Fibroblast of skin of right biceps (primary cell): Measurements from ENCODE around the gene TMEM131.
"Not testable (repeated sequence)": the region's sequence is repeated elsewhere in the genome, so short reads cannot be mapped to it uniquely, and the experiment has no call there.

Experiments
- DNase-seq: peaks from one replicate; pipeline ENCODE4 v3.0.0-alpha.2; 2013

The TMEM131 gene

DNA sequence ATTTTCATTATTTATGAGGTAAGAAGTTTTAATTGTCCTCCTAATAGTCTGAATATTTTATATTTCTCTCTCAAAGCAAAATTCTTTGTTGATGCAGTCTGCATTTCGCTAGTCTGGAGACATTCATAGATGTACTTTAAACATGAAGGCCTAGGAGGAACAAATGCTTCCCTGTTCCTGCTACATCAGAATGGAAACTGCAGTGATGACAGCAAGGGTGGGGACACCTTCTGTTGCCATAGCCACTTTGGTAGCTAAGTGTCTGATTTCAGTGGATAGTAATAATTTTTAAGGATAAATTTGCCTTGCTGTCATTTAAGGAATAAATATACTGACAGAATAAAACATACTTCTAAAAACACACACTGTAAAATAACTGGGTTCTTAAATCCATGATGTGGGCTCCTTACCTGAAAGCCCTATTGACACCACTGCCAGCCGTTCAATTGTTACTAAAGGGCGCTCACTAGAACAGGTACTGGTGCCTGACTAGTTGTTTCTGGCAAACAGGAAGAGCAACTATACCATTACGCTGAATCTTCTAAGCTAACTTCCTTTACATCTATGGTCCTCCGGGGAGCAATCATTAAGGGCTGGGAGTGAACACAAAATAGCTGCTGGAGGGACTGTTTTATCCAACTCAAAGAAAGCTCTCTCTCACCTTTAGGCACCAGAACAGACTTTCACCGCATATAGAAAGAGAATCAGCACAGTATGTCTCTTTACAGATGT, 88.2 kb downstream of the TMEM131 start:
- no peak for DNase-seq

DNA sequence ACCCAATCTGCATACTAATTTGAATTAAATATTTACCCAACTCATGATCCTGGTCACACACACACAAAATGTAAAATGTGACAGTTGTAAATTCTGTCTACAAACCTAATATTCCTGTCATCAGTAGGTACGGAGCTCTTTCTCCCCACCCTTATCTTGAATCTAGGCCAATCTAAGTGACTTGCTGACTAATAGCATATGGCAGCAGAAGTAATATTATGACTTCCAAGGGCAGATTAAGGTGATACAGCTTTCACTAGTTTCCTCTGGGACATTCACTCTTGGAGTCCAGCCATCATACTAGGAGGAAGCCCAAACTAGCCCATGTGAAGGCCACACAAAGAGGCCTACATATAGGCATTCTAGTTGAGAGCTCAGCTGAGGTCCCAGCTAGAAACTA, 89.4 kb downstream of the TMEM131 start:
- peak; percentile 14 for DNase-seq

DNA sequence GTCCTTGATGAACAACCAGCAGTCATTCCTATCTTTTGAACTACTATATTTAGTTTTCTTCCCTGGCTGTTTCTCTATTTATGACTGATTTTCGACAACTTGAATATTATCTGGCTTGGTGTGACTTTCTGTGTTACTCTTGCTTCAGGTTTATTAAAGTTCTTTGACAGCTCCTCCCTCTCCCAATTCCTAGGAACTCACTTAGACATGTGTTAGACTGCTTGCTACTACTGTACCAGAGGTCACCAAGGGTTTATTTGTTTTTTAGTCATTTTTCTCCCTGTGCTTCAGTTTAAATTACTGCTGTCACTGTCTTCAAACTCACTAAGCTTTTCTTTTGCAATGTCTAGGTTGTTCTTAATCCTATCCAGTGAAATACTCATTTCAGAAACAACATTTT, 90.5 kb downstream of the TMEM131 start:
- no peak for DNase-seq

DNA sequence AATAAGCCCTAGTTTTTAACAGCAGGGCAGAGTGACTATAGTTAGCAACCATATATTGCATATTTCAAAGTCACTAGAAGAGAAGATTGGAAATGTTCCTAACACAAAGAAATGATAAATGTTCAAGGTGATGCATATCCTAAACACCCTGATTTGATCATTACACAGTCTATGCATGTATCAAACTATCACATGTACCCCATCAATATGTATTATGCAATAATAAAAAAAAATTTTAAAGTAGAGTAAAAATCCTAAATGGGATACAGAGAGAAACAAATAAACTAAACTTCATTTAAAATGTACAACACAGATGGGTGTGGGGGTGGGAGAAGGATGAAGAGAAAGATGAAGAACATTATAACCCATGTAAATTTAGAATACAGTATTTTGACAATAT, 93.9 kb downstream of the TMEM131 start:
- DNase-seq, result no peak

DNA sequence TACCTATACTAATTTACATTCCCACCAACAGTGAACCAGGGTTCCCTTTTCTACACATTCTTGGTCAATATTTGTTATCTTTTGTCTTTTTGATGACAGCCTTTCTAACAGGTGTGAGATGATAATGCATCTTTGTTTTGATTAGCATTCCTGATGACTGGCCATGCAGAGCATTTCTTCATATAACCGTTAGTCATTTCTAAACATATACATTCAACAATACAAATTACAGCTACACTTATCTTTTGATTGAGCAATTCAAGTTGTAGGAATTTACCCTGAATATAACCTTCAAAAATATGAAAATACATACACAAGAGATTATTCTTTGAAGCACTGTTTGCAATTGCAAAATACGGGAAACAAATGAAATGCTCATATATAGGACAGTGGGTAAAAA, 94.9 kb downstream of the TMEM131 start:
- peak; percentile 39 for DNase-seq

DNA sequence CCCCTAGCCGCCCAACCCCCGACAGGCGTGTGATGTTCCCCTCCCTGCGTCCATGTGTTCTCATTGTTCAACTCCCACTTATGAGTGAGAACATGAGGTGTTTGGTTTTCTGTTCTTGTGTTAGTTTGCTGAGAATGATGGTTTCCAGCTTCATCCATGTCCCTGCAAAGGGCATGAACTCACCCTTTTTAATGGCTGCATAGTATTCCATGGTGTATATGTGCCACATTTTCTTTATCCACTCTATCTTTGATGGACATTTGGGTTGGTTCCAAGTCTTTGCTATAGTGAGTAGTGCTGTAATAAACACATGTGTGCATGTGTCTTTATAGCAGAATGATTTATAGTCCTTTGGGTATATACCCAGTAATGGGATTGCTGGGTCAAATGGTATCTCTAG, 102.7 kb downstream of the TMEM131 start:
- DNase-seq, result not testable (repeated sequence)

DNA sequence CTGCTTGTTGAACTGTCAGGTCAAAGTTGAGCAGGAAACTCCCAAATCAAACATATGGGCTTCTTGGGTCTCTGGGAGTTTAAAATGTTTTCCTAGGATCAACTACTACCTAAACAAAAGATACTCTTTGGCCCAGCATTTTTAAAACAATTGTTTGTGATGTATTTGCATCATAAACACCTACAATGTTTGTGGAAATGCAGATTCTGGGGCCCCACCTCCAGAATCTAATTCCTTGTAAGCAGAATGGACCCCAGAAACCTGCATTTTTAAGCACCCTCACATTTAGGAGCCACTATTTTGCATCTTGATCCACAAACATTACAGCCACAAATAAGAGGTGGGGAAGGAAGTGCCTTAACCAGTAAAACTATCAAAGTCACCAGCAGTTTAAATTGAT, 104.1 kb downstream of the TMEM131 start:
- no peak for DNase-seq

DNA sequence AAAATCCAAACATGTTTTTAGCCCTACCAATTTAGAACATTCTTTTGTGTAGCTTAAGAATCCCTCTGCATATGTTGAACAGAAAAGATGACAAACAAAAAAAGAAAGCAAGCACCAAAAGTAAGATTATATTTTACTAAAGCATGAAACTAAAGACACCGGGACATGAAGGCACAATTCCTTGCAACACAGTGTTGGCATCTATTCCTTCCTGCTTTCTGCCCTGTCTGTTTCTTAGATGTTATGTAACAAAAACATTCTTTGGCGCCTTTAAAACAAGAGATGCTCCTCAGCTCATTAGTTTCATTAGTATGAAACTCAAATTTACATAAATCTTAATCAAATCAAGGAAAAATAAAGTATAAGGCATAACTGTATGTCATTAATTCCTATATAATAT, 106.6 kb downstream of the TMEM131 start:
- no peak for DNase-seq

DNA sequence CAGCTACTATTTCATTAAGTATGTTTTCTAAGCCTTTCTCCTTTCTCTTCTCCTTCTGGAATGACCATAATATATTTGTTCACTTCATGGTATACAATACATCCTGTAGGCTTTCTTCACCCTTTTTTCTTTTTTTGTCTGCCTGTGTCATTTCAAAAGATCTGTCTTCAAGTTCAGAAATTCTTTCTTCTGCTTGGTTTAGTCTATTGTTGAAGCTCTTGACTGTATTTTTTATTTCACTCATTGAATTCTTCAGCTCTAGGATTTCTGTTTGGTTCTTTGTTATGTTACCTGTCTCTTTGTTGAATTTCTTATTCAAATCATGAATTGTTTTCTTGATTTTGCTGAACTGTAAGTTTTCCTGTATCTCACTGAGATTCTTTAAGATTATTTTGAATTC, 109.9 kb downstream of the TMEM131 start:
- no peak for DNase-seq

DNA sequence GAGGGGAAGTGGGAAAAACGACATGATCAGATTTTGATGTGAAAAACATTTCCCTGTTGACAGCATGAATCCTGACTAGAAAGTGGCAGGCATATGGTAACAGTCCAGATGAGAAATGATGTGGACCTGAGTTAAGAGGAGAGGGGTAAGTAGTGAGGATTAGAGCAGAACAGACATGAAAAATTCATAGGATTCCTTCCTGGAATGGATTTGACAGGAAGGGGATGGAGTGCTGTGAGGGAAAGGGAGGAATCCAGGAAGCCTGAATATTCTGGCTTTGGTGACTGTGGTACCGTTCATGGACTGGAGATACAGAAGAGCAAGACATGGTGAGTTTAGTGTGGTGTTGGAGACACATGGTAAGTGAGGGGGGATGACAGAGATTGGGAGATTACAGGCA, 115.4 kb downstream of the TMEM131 start:
- DNase-seq, result no peak

DNA sequence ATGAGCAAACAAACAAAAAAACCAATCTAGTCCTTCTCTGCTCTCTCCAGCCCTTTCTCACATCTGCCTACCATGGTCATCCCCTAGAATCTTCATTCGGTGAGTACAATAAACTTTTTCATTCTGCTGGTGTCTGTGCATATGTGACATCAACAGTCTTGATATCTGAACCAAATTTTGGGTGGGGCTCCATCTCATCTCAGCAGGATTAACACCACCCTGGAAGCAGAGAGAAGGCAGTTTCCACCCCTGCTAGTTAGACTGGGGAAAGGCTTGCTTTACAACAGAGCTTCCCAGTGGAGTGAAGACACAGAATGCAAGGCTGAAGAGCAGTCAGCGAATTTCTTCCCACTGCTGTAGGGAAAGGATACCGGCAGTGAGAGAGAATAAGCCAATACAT, 116.9 kb downstream of the TMEM131 start:
- DNase-seq, result no peak

DNA sequence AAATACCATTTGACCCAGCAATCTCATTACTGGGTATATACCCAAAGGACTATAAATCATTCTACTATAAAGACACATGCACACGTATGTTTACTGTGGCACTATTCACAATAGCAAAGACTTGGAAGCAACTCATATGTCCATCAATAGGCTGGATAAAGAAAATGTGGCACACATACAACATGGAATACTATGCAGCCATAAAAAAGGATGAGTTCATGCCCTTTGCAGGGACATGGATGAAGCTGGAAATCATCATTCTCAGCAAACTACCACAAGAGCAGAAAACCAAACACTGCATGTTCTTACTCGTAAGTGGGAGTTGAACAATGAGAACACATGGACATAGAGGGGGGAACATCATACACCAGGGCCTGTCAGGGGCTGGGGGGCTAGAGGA, 117.4 kb downstream of the TMEM131 start:
- not testable (repeated sequence) for DNase-seq

DNA sequence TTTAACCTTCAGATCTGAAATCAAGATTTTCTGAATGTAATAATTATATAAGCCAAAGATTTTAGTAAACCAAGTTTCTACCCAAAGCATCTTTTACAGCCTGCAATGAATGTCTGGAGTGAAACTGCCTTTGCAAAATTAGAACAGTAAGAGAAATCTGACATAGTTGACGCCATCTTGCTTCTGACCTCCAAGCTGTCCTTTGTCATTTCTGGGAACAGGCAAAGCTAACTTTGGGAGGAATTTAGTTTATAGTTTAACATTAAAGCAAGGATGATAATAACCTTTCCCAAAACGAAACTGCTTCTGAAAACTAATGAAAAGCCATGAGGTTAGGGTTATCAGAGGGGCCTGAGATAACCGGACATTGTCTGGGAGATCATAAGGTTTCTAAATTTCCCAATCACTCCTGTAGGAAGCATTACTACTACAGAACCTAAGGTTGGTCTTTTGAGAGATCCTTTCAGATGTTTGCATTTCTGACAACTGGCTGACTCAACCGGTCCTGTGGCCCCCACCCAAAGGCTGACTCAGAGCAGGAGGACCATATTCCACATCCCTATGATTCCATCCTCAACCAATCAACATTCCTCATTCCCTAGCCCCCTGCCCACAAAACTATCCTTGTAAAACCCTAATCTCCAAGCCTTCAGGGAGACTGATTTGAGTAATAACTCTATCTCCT, 124.5 kb downstream of the TMEM131 start:
- peak; percentile 93 for DNase-seq

DNA sequence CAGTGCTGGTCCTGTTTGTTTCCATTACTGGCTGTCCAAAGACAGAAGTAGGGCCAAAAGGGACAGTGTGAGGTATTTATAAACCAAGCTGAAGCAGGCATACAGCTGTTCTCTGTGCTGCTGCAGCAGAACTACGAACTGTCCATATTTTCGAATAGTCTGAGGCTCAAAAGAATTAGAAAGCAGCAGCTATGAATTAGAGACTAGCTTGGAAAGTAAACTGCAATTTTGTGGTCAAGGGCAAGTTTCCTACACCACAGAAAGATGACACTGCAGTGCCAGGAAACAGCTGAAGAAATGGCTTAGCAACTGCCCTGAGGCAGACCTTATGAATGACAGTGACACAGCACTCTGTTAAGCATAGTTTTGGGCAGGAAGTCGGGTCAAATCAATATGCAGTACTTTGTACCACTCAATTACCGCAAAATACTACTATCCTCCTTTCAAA, 125.3 kb downstream of the TMEM131 start:
- peak; percentile 96 for DNase-seq

DNA sequence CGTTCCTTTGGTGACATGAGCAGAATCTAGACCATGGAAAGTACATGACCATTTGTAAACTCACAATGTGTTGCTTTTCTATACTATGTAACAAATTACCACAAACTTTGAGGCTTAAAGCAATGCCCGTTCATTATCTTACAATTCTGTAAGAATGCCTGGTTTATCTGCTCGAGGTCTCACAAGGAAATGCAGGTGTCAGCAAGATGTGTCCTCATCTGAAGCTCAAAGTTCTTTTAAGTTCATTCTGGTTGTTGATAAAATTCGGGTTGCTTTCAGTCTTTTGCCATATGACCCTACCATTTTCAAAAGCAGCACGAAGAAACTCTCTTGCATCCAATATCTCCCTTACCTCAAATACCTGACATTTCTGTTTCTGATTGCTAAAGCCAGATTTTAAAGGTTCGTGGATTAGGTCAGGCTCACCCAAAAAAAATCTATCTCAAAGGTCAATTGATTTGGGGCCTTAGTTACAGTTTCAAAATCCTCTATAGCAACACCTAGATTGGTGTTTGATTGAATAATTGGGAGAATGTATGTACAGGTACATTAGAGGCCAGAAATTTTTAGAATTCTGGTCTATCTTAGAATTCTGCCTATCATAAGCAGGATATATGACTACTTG, 125.9 kb downstream of the TMEM131 start:
- no peak for DNase-seq

DNA sequence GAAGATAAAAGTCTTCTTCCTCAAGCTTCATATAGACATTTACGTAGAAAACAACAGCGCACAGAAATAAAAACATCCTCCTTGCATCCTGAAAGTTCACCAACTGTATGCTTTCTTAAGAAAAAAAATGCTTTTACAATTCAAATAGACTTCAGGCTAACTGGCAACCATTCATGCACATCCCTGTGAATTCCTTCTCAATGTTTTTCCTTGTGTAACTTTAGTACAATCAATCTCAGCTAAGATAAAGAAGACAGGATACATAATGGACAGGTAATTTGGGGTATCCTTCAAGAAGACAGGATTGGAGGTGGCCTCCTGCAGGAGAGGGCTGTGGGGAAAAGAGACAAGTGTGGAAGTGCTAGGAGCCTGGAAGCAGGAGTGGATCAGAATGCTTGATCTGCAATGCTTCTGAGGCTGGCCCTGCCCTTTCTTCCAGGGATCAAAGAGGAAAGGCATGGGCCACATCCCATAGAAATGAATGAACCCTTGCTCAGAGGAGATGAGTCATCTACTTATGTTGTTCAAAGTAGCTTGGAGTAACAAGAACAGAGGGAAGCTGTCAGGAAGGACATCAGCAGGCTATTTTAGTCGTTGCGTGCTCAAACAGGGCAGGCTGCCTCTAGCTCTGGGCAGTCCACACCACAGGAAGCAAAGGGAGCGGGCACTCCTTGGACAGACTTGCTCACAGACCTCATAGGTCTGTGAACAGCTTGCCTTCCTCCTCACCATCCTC, 126.6 kb downstream of the TMEM131 start:
- peak; percentile 94 for DNase-seq

DNA sequence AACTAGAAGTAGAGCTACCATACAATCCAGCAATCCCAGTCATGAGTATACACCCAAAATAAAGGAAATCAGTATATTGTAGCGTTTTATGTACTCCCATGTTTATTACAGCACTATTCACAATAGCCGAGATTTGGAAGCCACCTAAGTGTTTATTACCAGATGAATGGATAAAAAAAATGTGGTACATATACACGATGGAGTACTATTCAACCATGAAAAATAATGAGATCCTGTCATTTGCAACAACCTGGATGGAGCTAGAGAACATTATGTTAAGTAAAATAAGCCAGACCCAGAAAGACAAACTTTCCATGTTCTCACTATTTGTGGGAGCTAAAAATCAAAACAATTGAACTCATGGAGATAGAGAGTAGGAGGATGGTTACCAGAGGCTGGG, 131.9 kb downstream of the TMEM131 start:
- no peak for DNase-seq

DNA sequence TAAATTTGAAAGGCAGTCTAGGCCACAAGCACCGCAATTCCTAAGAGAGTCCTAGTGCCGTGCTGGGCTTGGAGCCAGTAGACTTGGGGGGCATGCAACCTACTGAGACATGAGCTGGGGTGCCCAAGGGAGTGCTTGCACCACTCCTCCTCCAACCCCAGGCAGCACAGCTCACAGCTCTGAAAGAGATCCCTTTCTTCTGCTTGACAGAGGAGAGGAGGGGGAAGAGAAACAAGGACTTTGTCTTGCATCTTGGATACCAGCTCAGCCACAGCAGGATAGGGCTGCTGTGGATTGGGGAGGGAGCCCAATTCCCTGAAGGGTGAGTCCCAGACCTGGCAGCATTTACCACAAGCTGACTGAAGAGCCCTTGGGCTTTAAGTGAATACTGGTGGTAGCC, 134.6 kb downstream of the TMEM131 start:
- DNase-seq, result no peak

DNA sequence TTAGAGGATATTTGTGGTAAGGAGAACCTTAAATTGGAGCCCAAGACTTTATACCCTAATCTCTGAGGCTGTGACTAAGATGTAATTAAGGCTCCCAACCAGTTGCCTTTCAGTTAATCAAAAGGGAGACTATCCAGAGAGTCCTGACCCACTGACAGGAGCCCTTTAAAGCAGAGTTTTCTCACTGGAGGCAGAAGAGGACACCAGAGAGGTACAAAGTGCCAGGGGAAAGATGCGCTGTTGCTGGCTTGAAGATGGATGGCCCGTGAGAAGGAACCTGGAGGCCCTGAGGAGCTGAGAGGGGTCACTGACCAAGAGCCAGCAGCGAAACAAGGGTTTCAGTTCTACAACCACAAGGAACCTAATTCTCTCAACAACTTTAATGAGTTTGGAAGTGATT, 137.3 kb downstream of the TMEM131 start:
- DNase-seq, result no peak

DNA sequence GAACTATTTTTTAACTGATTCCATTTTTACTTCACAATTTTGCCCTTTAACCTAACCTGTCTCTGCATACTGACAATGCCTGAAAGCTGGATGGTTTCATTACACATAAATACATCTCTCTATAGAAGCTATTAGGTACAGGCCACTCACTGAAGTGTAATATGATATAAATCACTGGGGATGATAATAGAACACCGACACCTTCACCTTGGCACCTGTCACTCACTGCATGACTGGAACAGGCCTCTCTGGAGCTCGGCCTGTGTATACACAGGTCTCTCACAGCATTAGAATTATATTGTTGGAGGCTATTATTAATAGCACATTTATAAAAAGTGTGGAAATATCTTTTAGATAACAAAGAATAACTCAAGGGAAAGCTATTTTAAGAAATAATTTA, 138.2 kb downstream of the TMEM131 start:
- no peak for DNase-seq

DNA sequence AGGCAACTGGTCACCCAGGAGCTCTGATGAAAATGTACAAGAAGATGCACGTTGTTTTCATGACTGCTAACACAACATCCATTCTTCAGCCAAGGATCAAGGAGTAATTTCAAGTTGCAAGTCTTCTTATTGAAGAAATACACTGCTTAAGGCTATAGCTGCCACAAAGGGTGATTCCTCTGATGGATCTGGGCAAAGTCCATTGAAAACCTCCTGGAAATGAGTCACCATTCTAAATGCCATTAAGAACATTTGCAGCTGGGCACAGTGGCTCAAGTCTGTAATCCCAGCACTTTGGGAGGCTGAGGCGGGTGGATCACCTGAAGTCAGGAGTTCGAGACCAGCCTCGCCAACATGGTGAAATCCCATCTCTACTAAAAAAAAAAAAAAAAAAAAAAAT, 142.7 kb downstream of the TMEM131 start:
- DNase-seq, result not testable (repeated sequence)

DNA sequence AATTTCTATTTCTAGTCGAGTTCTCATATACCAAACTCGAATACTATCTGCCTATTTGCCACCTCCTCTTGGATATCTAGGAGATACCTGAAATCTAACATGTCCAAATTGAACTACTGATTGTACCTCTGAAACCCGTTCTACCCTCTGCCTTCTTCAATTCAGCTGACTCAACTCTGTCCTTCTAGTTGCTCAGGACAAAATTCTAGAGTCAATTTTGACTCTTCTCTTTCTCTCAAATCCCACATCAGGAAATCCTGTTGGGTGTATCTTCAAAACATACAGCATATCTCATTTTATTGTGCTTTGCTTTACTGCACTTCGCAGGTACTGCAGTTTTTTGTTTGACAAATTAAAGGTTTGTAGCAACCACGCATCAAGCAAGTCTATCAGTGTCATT, 144.6 kb downstream of the TMEM131 start:
- DNase-seq, result no peak

DNA sequence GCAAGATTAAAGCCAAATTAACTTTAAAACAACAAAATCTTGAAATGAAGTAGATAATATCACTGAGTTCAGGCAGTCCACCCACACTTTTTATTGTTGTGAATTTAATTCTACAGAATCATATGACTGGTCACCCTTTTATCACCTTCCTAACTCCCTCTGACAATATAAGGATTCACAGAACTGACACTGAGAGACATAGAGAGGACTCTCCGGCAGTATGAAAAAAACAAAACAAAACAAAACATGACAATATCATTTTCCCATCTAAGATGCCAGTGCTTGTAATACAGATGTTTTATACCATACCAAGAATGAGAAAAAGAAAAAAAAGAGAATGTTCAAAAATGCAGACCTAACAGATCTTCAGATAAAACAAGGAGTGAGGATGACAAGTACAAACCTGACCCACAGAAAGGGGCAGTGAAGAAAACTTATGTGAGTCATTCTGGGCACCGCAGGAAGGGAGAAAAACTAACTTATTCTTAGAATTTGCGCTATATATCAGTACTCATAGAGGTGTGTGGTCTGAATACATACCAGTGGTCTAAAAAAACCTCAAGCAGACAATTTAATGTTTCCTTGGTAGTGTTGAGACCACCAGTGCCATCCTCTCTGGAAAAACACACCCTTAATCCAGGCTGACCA, 145.7 kb downstream of the TMEM131 start:
- DNase-seq, result peak; percentile 30
